Natural killer cell (primary cell): ENCODE measurements around the gene ADSS2. TPM values are rescaled to one million over a fixed set of nuclear protein-coding genes. Genes with fewer than 3 reads are reported as not detected.

Experiments
- ATAC-seq, 3 donors: fragments of 150-1000 bp in 2 of 3; fragments of 200-7000 bp in 1 of 3; cut with Tn5 transposase; 1 replicate in 1 of 3; 2 replicates in 2 of 3; pipeline ENCODE4 v1.10.0; 2021; ENCODE audit warnings: mild to moderate bottlenecking in 2 of 3, moderate library complexity in 2 of 3
- DNase-seq, 2 donors: peaks; one replicate each; pipeline versions ENCODE4 v3.0.0 to v3.0.0-alpha.2; 2013 to 2021; ENCODE audit warnings: mixed read lengths in 1 of 2
- H3K27ac ChIP-seq: one replicate; pipeline ENCODE4 v1.5.1; 2013; ENCODE audit warnings: mild to moderate bottlenecking, low read length
- H3K27me3 ChIP-seq: one replicate; pipeline ENCODE4 v1.6.1; 2013; ENCODE audit warnings: low read length; ENCODE audit not compliant: control insufficient read depth, insufficient read depth
- H3K36me3 ChIP-seq: one replicate; pipeline ENCODE4 v1.6.1; 2013; ENCODE audit warnings: low read length; ENCODE audit not compliant: control insufficient read depth, insufficient read depth
- H3K4me1 ChIP-seq: one replicate; pipeline ENCODE4 v1.6.1; 2013; ENCODE audit warnings: low read length; ENCODE audit not compliant: control insufficient read depth, insufficient read depth
- H3K4me3 ChIP-seq: one replicate; pipeline ENCODE4 v1.5.1; 2013; ENCODE audit warnings: low read length
- H3K9me3 ChIP-seq: one replicate; pipeline ENCODE4 v1.6.1; 2013; ENCODE audit warnings: low read length; ENCODE audit not compliant: control insufficient read depth, insufficient read depth
- H3K27ac Mint-ChIP-seq, 2 donors: one replicate each; pipeline ENCODE4 v1.8.0; 2022; ENCODE audit warnings: mild to moderate bottlenecking in 2 of 2, mixed read lengths in 2 of 2, moderate library complexity in 1 of 2
- H3K27me3 Mint-ChIP-seq, 2 donors: one replicate each; pipeline ENCODE4 v1.8.0; 2022; ENCODE audit warnings: low read depth in 2 of 2, mixed read lengths in 2 of 2
- H3K36me3 Mint-ChIP-seq: one replicate; pipeline ENCODE4 v1.8.0; 2022; ENCODE audit warnings: mixed read lengths
- H3K4me1 Mint-ChIP-seq, 2 donors: one replicate each; pipeline ENCODE4 v1.8.0; 2022; ENCODE audit warnings: mixed read lengths in 2 of 2
- H3K4me3 Mint-ChIP-seq: one replicate; pipeline ENCODE4 v1.8.0; 2022; ENCODE audit warnings: mild to moderate bottlenecking, moderate library complexity, mixed read lengths
- H3K9me3 Mint-ChIP-seq, 2 donors: one replicate each; pipeline ENCODE4 v1.8.0; 2022; ENCODE audit warnings: mixed read lengths in 2 of 2
- WGBS: methylation state at CpG from one replicate; pipeline ENCODE4 v1.1.7; 2013; ENCODE audit warnings: missing lambda C conversion rate; ENCODE audit not compliant: insufficient coverage; 5-methylcytosine and 5-hydroxymethylcytosine counted together
- intact Hi-C: fragments of 100-400 bp; cut with micrococcal nuclease; formaldehyde crosslinking; loops from one replicate; pipeline ENCODE4 v1.14.2; 2022
- total RNA-seq, 4 donors: library from RNA; stranded (reverse); fragments of 120-200 nt in 1 of 4; gene quantifications; one replicate each; pipeline versions ENCODE4 v1.2.3 to v1.2.4, GENCODE V29; 2013 to 2022
- TF ChIP-seq, protein P1 (sequence below): fragments of 200-600 bp; IDR thresholded peaks from one replicate; pipeline ENCODE4 v1.8.0; 2022; ENCODE audit warnings: antibody characterized with exemption

The ADSS2 gene
- total RNA-seq, 3 donors from 2014 or later (not counting 1 experiment from before 2014, with no cell fraction given), result 49.2 to 67.9 (median 54.8) TPM

DNA sequence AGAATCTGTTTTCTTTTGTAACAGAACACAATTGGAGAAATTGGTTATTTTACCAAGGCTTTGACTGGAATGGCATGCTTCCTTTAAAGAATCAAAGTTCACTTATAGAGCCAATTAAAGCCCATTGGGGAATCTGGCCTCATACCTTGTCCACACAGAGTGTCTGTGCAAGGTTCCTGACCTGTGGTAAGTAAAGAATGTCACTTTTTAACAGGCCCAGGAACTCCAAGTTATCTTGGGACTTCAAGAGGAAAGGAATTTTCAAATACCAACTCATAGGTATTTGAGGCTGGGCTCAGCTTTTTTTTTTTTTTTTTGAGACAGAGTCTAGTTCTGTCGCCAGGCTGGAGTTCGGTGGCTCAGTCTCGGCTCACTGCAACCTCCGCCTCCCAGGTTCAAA lies 7.1 kb upstream of the ADSS2 start:
- 100% methylated on average over 3 of the region's 4 CpGs for WGBS
- Mint-ChIP-seq H3K36me3 (no peaks in the 10 kb centered on the region), H3K27ac (no peak overlapping the region), H3K9me3 (peaks cover 0 to 2% of the 10 kb centered on the region in 2 donors), H3K4me3 (no peak overlapping the region), H3K27me3 (no peaks in the 10 kb centered on the region), H3K4me1 (peaks cover 9 to 16% of the 10 kb centered on the region in 2 donors)
- Histone ChIP-seq H3K27me3 (no peaks in the 10 kb centered on the region), H3K4me1 (peaks cover 16% of the 10 kb centered on the region), H3K27ac (no peak overlapping the region), H3K36me3 (no peaks in the 10 kb centered on the region), H3K4me3 (no peak overlapping the region), H3K9me3 (no peaks in the 10 kb centered on the region)
- ATAC-seq (no peak), DNase-seq (no peak)
- TF ChIP-seq, protein P1, sequence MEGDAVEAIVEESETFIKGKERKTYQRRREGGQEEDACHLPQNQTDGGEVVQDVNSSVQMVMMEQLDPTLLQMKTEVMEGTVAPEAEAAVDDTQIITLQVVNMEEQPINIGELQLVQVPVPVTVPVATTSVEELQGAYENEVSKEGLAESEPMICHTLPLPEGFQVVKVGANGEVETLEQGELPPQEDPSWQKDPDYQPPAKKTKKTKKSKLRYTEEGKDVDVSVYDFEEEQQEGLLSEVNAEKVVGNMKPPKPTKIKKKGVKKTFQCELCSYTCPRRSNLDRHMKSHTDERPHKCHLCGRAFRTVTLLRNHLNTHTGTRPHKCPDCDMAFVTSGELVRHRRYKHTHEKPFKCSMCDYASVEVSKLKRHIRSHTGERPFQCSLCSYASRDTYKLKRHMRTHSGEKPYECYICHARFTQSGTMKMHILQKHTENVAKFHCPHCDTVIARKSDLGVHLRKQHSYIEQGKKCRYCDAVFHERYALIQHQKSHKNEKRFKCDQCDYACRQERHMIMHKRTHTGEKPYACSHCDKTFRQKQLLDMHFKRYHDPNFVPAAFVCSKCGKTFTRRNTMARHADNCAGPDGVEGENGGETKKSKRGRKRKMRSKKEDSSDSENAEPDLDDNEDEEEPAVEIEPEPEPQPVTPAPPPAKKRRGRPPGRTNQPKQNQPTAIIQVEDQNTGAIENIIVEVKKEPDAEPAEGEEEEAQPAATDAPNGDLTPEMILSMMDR, result no peak
- intact Hi-C loops, result loop anchor here (10.0 kb wide), 1 partner anchor 406 kb away; the partner anchor contains the start of gene HNRNPU

DNA sequence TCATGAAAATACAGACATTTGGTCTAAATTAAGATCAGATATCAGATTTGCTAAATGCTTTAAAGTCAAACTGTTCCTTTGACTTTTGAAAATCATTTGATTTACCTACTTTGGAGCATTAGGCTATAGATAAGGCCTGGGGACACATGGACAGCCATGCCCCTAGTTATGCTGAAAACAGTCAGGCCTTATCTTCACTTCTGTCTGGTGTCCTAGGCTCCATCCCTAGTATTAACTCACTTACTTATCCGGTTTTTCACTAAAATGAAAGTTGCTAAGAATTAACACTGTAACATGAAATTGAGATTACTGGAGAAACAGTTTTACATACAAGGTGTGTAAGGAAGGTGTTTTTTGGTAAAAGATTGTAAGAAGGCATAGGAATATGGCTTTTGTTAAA lies 4.9 kb upstream of the ADSS2 start:
- H3K27ac ChIP-seq, result no peak overlapping the region
- H3K36me3 ChIP-seq, result no peaks in the 10 kb centered on the region
- H3K4me1 ChIP-seq, result peaks cover 13% of the 10 kb centered on the region
- Mint-ChIP-seq H3K9me3 (peaks cover 0 to 2% of the 10 kb centered on the region in 2 donors), H3K36me3 (no peaks in the 10 kb centered on the region), H3K27ac (no peak overlapping the region), H3K4me1 (peaks cover 15 to 20% of the 10 kb centered on the region in 2 donors), H3K27me3 (no peaks in the 10 kb centered on the region), H3K4me3 (no peak overlapping the region)
- ATAC-seq, result no peak
- WGBS, result no CpG with 5 or more reads among the region's 1 CpG
- H3K4me3 ChIP-seq, result no peak overlapping the region
- intact Hi-C loops, result loop anchor here (10.0 kb wide), 1 partner anchor 408 kb away; the partner anchor contains the start of gene HNRNPU
- TF ChIP-seq, protein P1, result no peak
- H3K9me3 ChIP-seq, result no peaks in the 10 kb centered on the region
- no peaks in the 10 kb centered on the region for H3K27me3 ChIP-seq
- DNase-seq, result no peak

DNA sequence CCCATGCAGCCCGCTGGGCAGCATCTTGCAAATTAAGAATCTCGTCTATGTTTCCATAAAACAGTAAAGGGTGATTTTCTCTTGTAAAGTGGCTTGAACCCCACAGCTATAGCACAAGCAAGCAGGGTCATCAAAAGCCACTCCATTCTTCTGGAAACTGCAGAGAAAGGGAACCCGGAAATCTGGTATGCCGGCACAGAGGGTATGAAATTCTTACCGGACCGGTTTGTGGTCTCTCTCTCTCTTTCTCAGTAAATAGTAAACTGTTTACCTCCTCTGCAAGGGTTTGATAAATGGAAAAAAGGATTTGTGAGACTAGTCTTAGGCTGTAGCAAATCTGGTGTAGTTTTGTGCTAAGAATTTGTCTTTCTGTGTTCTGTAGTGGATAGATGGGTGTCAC lies 2.7 kb upstream of the ADSS2 start:
- Mint-ChIP-seq H3K4me1 (peaks cover 19 to 22% of the 10 kb centered on the region in 2 donors), H3K4me3 (no peak overlapping the region), H3K27me3 (no peaks in the 10 kb centered on the region), H3K36me3 (no peaks in the 10 kb centered on the region), H3K9me3 (no peaks in the 10 kb centered on the region), H3K27ac (no peak overlapping the region)
- DNase-seq (no peak), ATAC-seq (no peak)
- Histone ChIP-seq H3K4me3 (no peak overlapping the region), H3K27ac (no peak overlapping the region), H3K9me3 (no peaks in the 10 kb centered on the region), H3K4me1 (peaks cover 9% of the 10 kb centered on the region), H3K36me3 (peaks cover 7% of the 10 kb centered on the region), H3K27me3 (no peaks in the 10 kb centered on the region)
- WGBS, result 84% methylated on average over 4 of the region's 6 CpGs
- TF ChIP-seq, protein P1, result no peak
- intact Hi-C loops, result loop anchor here (5.0 to 10.0 kb wide), 2 partner anchors 410 to 518 kb away; partner anchors contain the start of gene HNRNPU
